DOHH2 (cell line): ENCODE measurements around the gene CTDP1.

Source experiments
- H3F3A ChIP-seq: fragments of 200-600 bp; sonication (generic), shearing (Covaris generic); 2 replicates; pipeline ENCODE4 v1.6.0; 2016; ENCODE audit warnings: antibody characterized with exemption, mild to moderate bottlenecking; ENCODE audit not compliant: control insufficient read depth, insufficient read depth
- H3K27ac ChIP-seq: fragments of 200-600 bp; sonication (generic); 2 replicates; pipeline ENCODE4 v1.5.1; 2014; ENCODE audit warnings: low read depth, mild to moderate bottlenecking, low read length, moderate library complexity
- H3K27me3 ChIP-seq: fragments of 200-600 bp; sonication (generic); 2 replicates; pipeline ENCODE4 v1.6.1; 2014; ENCODE audit warnings: mild to moderate bottlenecking, low read length, mixed read lengths; ENCODE audit not compliant: control insufficient read depth
- H3K36me3 ChIP-seq: fragments of 200-600 bp; sonication (generic); 2 replicates; pipeline ENCODE4 v1.6.1; 2014; ENCODE audit warnings: mild to moderate bottlenecking, low read length, moderate library complexity, mixed read lengths; ENCODE audit not compliant: control insufficient read depth
- H3K4me1 ChIP-seq: fragments of 200-600 bp; sonication (generic); 2 replicates; pipeline ENCODE4 v1.6.1; 2014; ENCODE audit warnings: mild to moderate bottlenecking, low read length, mixed read lengths; ENCODE audit not compliant: control insufficient read depth
- H3K4me2 ChIP-seq: fragments of 200-600 bp; sonication (generic); 2 replicates; pipeline ENCODE4 v1.6.0; 2014; ENCODE audit warnings: mild to moderate bottlenecking, low read length, moderate library complexity
- H3K4me3 ChIP-seq: fragments of 200-600 bp; sonication (generic); 2 replicates; pipeline ENCODE4 v1.5.1; 2014; ENCODE audit warnings: mild to moderate bottlenecking, low read length, mixed read lengths
- H3K79me2 ChIP-seq: fragments of 200-600 bp; sonication (generic); 2 replicates; pipeline ENCODE4 v1.6.1; 2014; ENCODE audit warnings: mild to moderate bottlenecking, low read length, mixed read lengths; ENCODE audit not compliant: control insufficient read depth
- H3K9me2 ChIP-seq: fragments of 200-600 bp; sonication (generic); replicated peaks from 2 replicates; pipeline ENCODE4 v1.6.1; 2014; ENCODE audit warnings: mild to moderate bottlenecking, low read length, mixed read lengths; ENCODE audit not compliant: control insufficient read depth
- H3K9me3 ChIP-seq: fragments of 200-600 bp; sonication (generic); 2 replicates; pipeline ENCODE4 v1.6.1; 2014; ENCODE audit warnings: antibody characterized with exemption, low read length, mixed read lengths; ENCODE audit not compliant: control insufficient read depth, insufficient read depth
- H4K20me1 ChIP-seq: fragments of 200-600 bp; sonication (generic); 2 replicates; pipeline ENCODE4 v1.6.0; 2014; ENCODE audit warnings: low read depth, mild to moderate bottlenecking, antibody characterized with exemption, low read length, moderate library complexity; ENCODE audit not compliant: control insufficient read depth, insufficient read depth
- EZH2phosphoT487 ChIP-seq: fragments of 200-600 bp; sonication (generic); IDR thresholded peaks from 2 replicates; pipeline ENCODE4 v1.6.1; 2017; ENCODE audit warnings: borderline replicate concordance, mild to moderate bottlenecking, antibody characterized with exemption, low read length, moderate library complexity, mixed read lengths
- TF ChIP-seq, protein P1 (sequence below): fragments of 200-600 bp; sonication (generic); IDR thresholded peaks from one replicate; pipeline ENCODE4 v1.5.1; 2014; ENCODE audit warnings: antibody characterized with exemption, mild to moderate bottlenecking, low read depth, low read length; ENCODE audit not compliant: poor library complexity, severe bottlenecking

Gene CTDP1

DNA sequence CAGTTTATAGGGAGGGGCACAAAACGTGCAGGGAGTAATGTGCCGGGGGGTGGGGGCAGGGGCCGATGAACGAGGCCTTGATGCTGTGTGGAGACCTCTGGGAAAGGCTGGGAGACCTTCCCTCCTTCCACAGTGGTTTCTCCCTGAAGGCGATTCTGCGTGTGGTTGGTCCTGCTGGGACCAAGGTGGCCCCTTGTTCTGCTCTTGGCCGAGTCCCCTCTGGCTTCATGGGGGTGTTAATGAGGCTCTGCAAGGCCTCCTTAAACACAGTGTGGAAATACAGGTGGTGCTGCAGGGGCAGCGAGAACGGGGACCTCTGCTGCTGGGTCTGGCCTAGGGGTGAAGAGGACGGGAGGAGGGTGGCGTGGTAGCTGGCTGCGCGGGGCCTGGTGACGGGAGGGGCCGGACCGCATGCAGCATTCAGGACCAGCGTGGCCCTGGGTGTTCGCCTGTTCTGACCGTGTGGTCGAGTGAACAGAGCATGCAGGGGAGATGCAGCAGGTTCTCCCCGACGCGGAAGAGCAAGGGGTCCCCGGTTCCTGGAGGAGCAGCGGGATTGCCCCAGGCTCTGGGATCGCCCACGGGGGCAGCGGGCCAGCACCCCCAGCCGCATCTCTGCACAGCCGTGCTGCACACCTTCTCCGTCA is 76.0 kb downstream of the CTDP1 start:
- Histone ChIP-seq H3K4me2 (no peak overlapping the region), H3K27me3 (no peaks in the 10 kb centered on the region), H3K9me3 (no peaks in the 10 kb centered on the region), H4K20me1 (peaks cover 3% of the 10 kb centered on the region; the same call in 1 of the 2 replicates), H3K4me1 (no peaks in the 10 kb centered on the region), H3K79me2 (no peaks in the 10 kb centered on the region), H3K4me3 (no peak overlapping the region), H3K36me3 (peaks cover 11% of the 10 kb centered on the region; the same call in 1 of the 2 replicates), H3K27ac (no peak overlapping the region), H3F3A (no peaks in the 10 kb centered on the region), H3K9me2 (no peaks in the 10 kb centered on the region)
- TF ChIP-seq, protein P1, sequence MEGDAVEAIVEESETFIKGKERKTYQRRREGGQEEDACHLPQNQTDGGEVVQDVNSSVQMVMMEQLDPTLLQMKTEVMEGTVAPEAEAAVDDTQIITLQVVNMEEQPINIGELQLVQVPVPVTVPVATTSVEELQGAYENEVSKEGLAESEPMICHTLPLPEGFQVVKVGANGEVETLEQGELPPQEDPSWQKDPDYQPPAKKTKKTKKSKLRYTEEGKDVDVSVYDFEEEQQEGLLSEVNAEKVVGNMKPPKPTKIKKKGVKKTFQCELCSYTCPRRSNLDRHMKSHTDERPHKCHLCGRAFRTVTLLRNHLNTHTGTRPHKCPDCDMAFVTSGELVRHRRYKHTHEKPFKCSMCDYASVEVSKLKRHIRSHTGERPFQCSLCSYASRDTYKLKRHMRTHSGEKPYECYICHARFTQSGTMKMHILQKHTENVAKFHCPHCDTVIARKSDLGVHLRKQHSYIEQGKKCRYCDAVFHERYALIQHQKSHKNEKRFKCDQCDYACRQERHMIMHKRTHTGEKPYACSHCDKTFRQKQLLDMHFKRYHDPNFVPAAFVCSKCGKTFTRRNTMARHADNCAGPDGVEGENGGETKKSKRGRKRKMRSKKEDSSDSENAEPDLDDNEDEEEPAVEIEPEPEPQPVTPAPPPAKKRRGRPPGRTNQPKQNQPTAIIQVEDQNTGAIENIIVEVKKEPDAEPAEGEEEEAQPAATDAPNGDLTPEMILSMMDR: no peak
- TF ChIP-seq EZH2phosphoT487: no peak

DNA sequence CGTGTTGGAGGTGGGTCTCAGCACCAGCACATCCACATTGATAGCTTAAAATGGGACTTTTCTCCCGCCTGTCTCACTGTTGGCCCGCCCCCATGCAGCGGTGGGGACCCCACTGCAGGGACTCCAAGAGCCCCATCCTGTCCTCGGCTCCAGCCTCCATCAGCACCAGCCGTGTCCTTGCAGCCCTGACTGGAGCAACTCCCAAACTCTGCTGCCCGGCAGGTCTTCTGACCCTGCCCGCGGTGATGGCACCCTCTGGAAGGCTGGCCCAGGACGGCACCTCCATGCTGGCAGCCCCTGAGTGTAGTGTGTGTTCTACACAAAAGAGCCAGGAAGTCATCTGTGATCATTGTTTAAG is 76.5 kb downstream of the CTDP1 start:
- no peaks in the 10 kb centered on the region for H3F3A ChIP-seq
- peaks cover 4% of the 10 kb centered on the region; the same call in 1 of the 2 replicates for H4K20me1 ChIP-seq
- no peak overlapping the region for H3K4me2 ChIP-seq
- no peaks in the 10 kb centered on the region for H3K79me2 ChIP-seq
- no peak overlapping the region for H3K4me3 ChIP-seq
- no peak overlapping the region for H3K27ac ChIP-seq
- H3K9me2 ChIP-seq: no peaks in the 10 kb centered on the region
- no peaks in the 10 kb centered on the region for H3K27me3 ChIP-seq
- peaks cover 11% of the 10 kb centered on the region; the same call in 1 of the 2 replicates for H3K36me3 ChIP-seq
- no peaks in the 10 kb centered on the region for H3K4me1 ChIP-seq
- TF ChIP-seq, protein P1: no peak
- H3K9me3 ChIP-seq: no peaks in the 10 kb centered on the region

DNA sequence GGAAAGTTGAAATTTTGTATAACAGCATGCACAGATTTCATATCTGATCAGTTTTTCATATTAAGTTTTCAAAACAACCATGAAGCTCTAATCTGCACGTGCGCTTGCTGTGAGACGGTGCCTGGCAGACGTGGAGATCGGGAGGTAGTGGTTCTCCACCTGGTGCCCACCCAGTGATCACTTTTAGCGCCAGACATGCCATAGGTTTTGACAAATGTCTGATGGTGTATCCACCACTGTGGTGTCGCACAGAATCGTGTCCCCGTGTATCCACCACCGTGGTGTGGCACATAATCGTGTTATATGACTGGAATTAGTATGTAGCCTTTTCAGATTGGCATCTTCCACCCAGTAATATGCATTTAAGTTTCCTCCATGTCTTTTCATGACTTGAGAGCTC is 77.2 kb downstream of the CTDP1 start:
- TF ChIP-seq EZH2phosphoT487: no peak
- TF ChIP-seq, protein P1: no peak
- Histone ChIP-seq H3K79me2 (no peaks in the 10 kb centered on the region), H3K27ac (no peak overlapping the region), H3K4me2 (no peak overlapping the region), H4K20me1 (peaks cover 4% of the 10 kb centered on the region; the same call in 1 of the 2 replicates), H3K4me1 (no peaks in the 10 kb centered on the region), H3K9me2 (no peaks in the 10 kb centered on the region), H3K4me3 (no peak overlapping the region), H3K9me3 (no peaks in the 10 kb centered on the region), H3F3A (no peaks in the 10 kb centered on the region), H3K36me3 (peaks cover 11% of the 10 kb centered on the region; the same call in 1 of the 2 replicates), H3K27me3 (no peaks in the 10 kb centered on the region)
